ENCODE data around the gene ARHGAP24. TPM values are rescaled to one million over a fixed set of nuclear protein-coding genes. Genes with fewer than 3 reads are reported as not detected.

Gene ARHGAP24
- total RNA-seq, 1 experiment from 2014 or later: 1.3 TPM

DNA sequence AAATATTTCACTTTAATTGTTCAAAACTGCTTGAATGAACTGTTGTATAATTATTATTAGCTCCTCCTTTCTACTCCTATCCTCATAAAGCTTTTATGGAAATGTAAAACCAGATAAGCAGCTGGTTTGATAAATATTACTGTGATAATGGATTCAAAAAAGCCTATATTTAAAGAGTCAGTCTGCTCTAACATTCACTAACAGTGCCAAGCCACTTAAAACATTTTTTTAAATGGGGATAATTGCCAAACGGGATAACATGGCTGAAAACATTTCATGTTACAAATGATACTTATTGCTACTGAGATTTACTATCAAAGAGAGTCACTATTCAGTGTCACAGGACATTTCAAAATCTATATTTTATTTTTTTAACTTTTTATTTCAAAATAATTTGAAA, 17.4 kb downstream of the ARHGAP24 start:
- no peak overlapping the region for H3K4me3 ChIP-seq (replicated peaks in 1 of 2; ENCODE audit: low read depth in 1 of 2, low read length in 2 of 2)
- no peaks in the 10 kb centered on the region for H4K20me1 ChIP-seq (ENCODE audit: insufficient read depth)
- no peak for DNase-seq (ENCODE audit: low read depth, low spot score)
- TF ChIP-seq SRF (IDR thresholded peaks at IDR 0.05; ENCODE audit: low read depth) (no peak), EZH2 (IDR thresholded peaks at IDR 0.05) (no peak), POLR2A (IDR thresholded peaks at IDR 0.05; ENCODE audit: borderline replicate concordance, extremely low read depth, insufficient read depth, insufficient read length) (no peak)
- TF ChIP-seq, protein P1, sequence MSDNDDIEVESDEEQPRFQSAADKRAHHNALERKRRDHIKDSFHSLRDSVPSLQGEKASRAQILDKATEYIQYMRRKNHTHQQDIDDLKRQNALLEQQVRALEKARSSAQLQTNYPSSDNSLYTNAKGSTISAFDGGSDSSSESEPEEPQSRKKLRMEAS (IDR thresholded peaks at IDR 0.05): no peak
- RAD21 ChIA-PET (ENCODE audit: low non-redundant PET in 1 of 2, low total read pairs in 2 of 2, uncharacterized antibody in 2 of 2, unreplicated experiment in 2 of 2): no interaction called here
- H3K27ac ChIP-seq (ENCODE audit: low read depth, low read length): no peak overlapping the region
- no peaks in the 10 kb centered on the region for H3K79me2 ChIP-seq (ENCODE audit: insufficient read depth, low read length)
- intact Hi-C loops (cut with micrococcal nuclease): no loop called here
- H3K36me3 ChIP-seq (ENCODE audit: control insufficient read depth in 1 of 2, insufficient read depth in 2 of 2, low read length in 2 of 2): no peaks in the 10 kb centered on the region
- peaks cover 0 to 35% of the 10 kb centered on the region in 2 experiments; a peak in 2 of 4 replicates for H3K4me1 ChIP-seq (ENCODE audit: control insufficient read depth in 1 of 2, insufficient read depth in 2 of 2, low read length in 2 of 2)
- no peaks in the 10 kb centered on the region for H3K27me3 ChIP-seq (ENCODE audit: insufficient read depth, low read length)
- H3K9ac ChIP-seq (ENCODE audit: low read length): no peak overlapping the region
- no TSS peak for BruUV-seq (replicated peaks)
- CTCF ChIA-PET: no interaction called here
- POLR2A ChIA-PET: no interaction called here
- no peak overlapping the region for H3K4me2 ChIP-seq (ENCODE audit: low read length)
- no peak overlapping the region for H2AFZ ChIP-seq (ENCODE audit: low read depth, low read length, poor library complexity, severe bottlenecking)
- no peak for ATAC-seq
- no peaks in the 10 kb centered on the region for H3K9me2 ChIP-seq (ENCODE audit: insufficient read depth)
- H3K9me3 ChIP-seq (ENCODE audit: control insufficient read depth in 1 of 2, insufficient read depth in 1 of 2, low read depth in 1 of 2, low read length in 2 of 2): no peaks in the 10 kb centered on the region

DNA sequence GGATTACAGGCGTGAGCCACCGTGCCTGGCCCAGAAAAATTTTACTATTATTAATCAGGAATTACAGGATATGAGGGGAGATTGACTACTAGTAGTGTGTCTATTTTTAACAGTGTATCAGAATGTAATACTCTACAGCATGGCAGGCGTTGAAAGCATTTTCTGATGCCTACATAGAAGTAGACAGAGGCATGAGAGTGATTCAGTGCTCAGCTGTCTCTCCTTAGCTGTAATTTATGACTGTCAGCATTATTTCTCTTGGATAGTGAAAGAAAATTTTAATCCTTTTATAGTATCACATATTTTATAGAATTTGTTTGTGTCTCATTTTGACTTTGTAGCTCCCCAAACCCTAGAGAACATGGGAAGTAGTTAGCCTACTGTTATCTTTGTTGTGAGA, 20.7 kb downstream of the ARHGAP24 start:
- no peaks in the 10 kb centered on the region for H4K20me1 ChIP-seq (ENCODE audit: insufficient read depth)
- H3K79me2 ChIP-seq (ENCODE audit: insufficient read depth, low read length): no peaks in the 10 kb centered on the region
- no peak overlapping the region for H2AFZ ChIP-seq (ENCODE audit: low read depth, low read length, poor library complexity, severe bottlenecking)
- ChIA-PET POLR2A (interaction anchor here (1.3 kb wide), 1 partner anchor 249 kb away, joined by 3 read pairs; no protein-coding TSS in a partner anchor), RAD21 (ENCODE audit: low non-redundant PET in 1 of 2, low total read pairs in 2 of 2, uncharacterized antibody in 2 of 2, unreplicated experiment in 2 of 2) (no interaction called here), CTCF (interaction anchor here (0.9 kb wide), 1 partner anchor 21 kb away, joined by 3 read pairs; the partner anchor contains the start of gene ARHGAP24)
- H3K36me3 ChIP-seq (ENCODE audit: control insufficient read depth in 1 of 2, insufficient read depth in 2 of 2, low read length in 2 of 2): no peaks in the 10 kb centered on the region
- H3K4me3 ChIP-seq (replicated peaks in 1 of 2; ENCODE audit: low read depth in 1 of 2, low read length in 2 of 2): no peak overlapping the region
- no TSS peak for BruUV-seq (replicated peaks)
- intact Hi-C loops (cut with micrococcal nuclease): no loop called here
- no peak for DNase-seq (ENCODE audit: low read depth, low spot score)
- ATAC-seq: no peak
- H3K4me1 ChIP-seq (ENCODE audit: control insufficient read depth in 1 of 2, insufficient read depth in 2 of 2, low read length in 2 of 2): peaks cover 0 to 34% of the 10 kb centered on the region in 2 experiments; a peak in 2 of 4 replicates
- H3K9me3 ChIP-seq (ENCODE audit: control insufficient read depth in 1 of 2, insufficient read depth in 1 of 2, low read depth in 1 of 2, low read length in 2 of 2): no peaks in the 10 kb centered on the region
- H3K9ac ChIP-seq (ENCODE audit: low read length): no peak overlapping the region
- H3K9me2 ChIP-seq (ENCODE audit: insufficient read depth): no peaks in the 10 kb centered on the region
- H3K4me2 ChIP-seq (ENCODE audit: low read length): peak overlapping the region; percentile 54; the same call in 1 of the 2 replicates
- TF ChIP-seq FOSL1 (IDR thresholded peaks at IDR 0.05; ENCODE audit: low read depth) (no peak), ZFX (IDR thresholded peaks at IDR 0.05) (no peak), EZH2 (IDR thresholded peaks at IDR 0.05) (no peak), TCF7L2 (IDR thresholded peaks at IDR 0.05; ENCODE audit: borderline replicate concordance, extremely low read depth, insufficient read depth, insufficient read length) (no peak), POLR2AphosphoS5 (IDR thresholded peaks at IDR 0.05; ENCODE audit: low read depth, low read length) (no peak)
- TF ChIP-seq, protein P2, sequence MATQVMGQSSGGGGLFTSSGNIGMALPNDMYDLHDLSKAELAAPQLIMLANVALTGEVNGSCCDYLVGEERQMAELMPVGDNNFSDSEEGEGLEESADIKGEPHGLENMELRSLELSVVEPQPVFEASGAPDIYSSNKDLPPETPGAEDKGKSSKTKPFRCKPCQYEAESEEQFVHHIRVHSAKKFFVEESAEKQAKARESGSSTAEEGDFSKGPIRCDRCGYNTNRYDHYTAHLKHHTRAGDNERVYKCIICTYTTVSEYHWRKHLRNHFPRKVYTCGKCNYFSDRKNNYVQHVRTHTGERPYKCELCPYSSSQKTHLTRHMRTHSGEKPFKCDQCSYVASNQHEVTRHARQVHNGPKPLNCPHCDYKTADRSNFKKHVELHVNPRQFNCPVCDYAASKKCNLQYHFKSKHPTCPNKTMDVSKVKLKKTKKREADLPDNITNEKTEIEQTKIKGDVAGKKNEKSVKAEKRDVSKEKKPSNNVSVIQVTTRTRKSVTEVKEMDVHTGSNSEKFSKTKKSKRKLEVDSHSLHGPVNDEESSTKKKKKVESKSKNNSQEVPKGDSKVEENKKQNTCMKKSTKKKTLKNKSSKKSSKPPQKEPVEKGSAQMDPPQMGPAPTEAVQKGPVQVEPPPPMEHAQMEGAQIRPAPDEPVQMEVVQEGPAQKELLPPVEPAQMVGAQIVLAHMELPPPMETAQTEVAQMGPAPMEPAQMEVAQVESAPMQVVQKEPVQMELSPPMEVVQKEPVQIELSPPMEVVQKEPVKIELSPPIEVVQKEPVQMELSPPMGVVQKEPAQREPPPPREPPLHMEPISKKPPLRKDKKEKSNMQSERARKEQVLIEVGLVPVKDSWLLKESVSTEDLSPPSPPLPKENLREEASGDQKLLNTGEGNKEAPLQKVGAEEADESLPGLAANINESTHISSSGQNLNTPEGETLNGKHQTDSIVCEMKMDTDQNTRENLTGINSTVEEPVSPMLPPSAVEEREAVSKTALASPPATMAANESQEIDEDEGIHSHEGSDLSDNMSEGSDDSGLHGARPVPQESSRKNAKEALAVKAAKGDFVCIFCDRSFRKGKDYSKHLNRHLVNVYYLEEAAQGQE (IDR thresholded peaks at IDR 0.05; ENCODE audit: low read depth): no peak
- no peak overlapping the region for H3K27ac ChIP-seq (ENCODE audit: low read depth, low read length)
- no peaks in the 10 kb centered on the region for H3K27me3 ChIP-seq (ENCODE audit: insufficient read depth, low read length)
